ENCODE measurements around the gene LAMB1.

- TF ChIP-seq, protein P1, sequence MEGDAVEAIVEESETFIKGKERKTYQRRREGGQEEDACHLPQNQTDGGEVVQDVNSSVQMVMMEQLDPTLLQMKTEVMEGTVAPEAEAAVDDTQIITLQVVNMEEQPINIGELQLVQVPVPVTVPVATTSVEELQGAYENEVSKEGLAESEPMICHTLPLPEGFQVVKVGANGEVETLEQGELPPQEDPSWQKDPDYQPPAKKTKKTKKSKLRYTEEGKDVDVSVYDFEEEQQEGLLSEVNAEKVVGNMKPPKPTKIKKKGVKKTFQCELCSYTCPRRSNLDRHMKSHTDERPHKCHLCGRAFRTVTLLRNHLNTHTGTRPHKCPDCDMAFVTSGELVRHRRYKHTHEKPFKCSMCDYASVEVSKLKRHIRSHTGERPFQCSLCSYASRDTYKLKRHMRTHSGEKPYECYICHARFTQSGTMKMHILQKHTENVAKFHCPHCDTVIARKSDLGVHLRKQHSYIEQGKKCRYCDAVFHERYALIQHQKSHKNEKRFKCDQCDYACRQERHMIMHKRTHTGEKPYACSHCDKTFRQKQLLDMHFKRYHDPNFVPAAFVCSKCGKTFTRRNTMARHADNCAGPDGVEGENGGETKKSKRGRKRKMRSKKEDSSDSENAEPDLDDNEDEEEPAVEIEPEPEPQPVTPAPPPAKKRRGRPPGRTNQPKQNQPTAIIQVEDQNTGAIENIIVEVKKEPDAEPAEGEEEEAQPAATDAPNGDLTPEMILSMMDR (IDR thresholded peaks at IDR 0.05) = peak in 1 of 3 experiments; percentile 22
- TF ChIP-seq POLR2A (IDR thresholded peaks at IDR 0.05) = no peak
Observed at GRCh38 chr7:108016841-108017775, 14.1 kb upstream of the LAMB1 start.
